Measurements from ENCODE around the gene WDR5. TPM values are rescaled to one million over a fixed set of nuclear protein-coding genes. Genes with fewer than 3 reads are reported as not detected.

Gene WDR5
- total RNA-seq, 1 donor from 2014 or later: 16.1 TPM

DNA sequence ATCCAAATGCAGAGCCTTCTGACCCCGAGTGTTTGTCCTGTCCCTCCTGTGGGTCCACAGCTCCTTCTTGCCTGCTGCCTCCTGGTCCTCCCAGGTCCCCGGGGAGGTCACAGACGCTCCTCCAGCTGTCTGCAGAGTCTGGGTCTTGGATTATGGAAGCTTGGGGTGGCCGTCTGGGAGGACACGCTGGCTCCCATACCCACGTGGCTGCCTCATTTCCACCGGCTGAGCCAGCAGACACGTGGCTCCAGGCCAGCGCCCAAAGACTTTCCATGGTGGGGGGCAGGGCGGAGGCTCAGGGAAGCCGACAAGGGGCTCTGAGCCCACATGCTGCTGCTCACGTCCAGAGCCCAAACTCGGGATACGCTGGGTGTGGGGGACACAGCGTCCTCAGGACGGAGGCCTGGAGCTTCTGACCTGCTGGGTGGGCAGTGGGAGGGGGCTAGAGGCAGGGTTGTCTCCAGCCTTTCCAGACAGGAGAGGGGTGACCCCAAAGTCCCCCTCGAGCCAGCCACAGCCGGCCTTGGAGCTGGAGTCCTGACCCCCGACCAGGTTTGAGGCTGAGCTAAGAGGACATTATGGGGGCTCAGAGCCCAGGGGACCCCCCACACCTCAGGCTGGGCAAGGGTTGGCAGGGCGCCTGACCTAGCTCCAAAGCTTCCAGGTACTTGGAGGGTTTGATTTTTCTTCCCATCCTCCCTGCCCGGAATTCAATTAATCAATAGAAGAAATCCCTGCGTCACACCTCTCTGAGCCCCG lies 52.7 kb downstream of the WDR5 start:
- Histone ChIP-seq H3K36me3 (ENCODE audit: control insufficient read depth, insufficient read depth, low read length) (no peaks in the 10 kb centered on the region), H3K27me3 (ENCODE audit: control insufficient read depth, insufficient read depth, low read length) (peaks cover 2% of the 10 kb centered on the region), H3K4me3 (ENCODE audit: low read depth, low read length) (no peak overlapping the region)
- DNase-seq (ENCODE audit: low read depth) (no peak), FAIRE-seq (no peak)
- TF ChIP-seq, protein P1, sequence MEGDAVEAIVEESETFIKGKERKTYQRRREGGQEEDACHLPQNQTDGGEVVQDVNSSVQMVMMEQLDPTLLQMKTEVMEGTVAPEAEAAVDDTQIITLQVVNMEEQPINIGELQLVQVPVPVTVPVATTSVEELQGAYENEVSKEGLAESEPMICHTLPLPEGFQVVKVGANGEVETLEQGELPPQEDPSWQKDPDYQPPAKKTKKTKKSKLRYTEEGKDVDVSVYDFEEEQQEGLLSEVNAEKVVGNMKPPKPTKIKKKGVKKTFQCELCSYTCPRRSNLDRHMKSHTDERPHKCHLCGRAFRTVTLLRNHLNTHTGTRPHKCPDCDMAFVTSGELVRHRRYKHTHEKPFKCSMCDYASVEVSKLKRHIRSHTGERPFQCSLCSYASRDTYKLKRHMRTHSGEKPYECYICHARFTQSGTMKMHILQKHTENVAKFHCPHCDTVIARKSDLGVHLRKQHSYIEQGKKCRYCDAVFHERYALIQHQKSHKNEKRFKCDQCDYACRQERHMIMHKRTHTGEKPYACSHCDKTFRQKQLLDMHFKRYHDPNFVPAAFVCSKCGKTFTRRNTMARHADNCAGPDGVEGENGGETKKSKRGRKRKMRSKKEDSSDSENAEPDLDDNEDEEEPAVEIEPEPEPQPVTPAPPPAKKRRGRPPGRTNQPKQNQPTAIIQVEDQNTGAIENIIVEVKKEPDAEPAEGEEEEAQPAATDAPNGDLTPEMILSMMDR (IDR thresholded peaks at IDR 0.05; ENCODE audit: insufficient read depth, low read length, severe bottlenecking): no peak

DNA sequence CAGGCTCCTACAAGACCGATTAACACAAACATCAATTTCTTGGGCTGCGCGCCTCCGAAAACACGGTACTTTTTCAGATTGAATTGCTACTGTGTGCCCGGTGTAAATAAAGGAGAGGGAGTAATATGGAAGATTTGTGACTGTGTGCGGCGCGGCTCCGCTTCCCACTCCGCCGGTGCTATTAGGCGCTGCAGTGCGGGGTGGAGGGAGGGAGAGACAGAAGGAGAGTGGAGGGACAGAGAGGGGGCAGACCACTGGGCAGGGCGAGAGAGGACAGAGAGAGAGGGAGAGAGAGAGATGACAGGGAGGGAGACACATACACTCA lies 53.2 kb downstream of the WDR5 start:
- no peak for FAIRE-seq
- Histone ChIP-seq H3K36me3 (ENCODE audit: control insufficient read depth, insufficient read depth, low read length) (no peaks in the 10 kb centered on the region), H3K4me3 (ENCODE audit: low read depth, low read length) (no peak overlapping the region), H3K27me3 (ENCODE audit: control insufficient read depth, insufficient read depth, low read length) (peaks cover 2% of the 10 kb centered on the region)
- DNase-seq (ENCODE audit: low read depth): no peak
- TF ChIP-seq, protein P1 (IDR thresholded peaks at IDR 0.05; ENCODE audit: insufficient read depth, low read length, severe bottlenecking): no peak

DNA sequence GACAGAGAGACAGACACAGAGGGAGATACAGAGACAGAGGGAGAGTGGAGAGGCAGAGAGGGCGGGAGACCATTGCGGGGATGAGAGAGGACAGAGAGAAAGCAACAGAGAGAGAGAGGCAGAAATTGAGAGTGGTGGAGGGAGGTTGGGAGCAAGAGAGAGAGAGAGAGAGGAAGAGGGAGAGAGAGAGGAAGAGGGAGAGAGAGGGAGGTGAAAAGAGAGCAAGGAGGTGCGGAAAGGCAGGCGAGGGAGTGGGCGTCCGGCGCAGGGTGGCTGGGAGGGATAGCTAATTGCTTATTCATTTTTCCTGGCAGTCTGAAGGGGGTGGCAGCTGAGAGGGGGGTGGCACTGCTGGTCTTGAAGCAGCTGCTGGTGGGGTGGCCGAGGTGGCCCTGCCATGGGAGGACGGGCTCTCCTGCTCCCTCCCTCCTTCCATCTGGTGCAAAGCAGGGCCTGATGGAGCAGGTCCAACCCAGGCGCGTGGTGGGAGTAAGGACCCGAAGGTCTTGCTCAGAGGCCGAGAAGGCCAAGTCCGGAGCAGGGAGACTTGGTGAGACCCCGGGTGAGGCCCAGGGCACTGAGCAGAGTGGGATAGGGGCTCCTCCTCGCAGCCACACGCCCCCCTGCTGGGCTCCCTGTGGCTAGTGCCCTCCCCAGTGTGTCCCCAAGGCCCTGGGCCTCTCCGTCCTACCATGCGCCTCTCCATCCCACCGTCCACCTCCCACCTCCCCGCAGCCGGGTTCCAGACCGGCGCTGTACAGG lies 53.8 kb downstream of the WDR5 start:
- Histone ChIP-seq H3K36me3 (ENCODE audit: control insufficient read depth, insufficient read depth, low read length) (no peaks in the 10 kb centered on the region), H3K27me3 (ENCODE audit: control insufficient read depth, insufficient read depth, low read length) (peaks cover 2% of the 10 kb centered on the region), H3K4me3 (ENCODE audit: low read depth, low read length) (no peak overlapping the region)
- FAIRE-seq (no peak), DNase-seq (ENCODE audit: low read depth) (no peak)
- TF ChIP-seq, protein P1 (IDR thresholded peaks at IDR 0.05; ENCODE audit: insufficient read depth, low read length, severe bottlenecking): no peak

DNA sequence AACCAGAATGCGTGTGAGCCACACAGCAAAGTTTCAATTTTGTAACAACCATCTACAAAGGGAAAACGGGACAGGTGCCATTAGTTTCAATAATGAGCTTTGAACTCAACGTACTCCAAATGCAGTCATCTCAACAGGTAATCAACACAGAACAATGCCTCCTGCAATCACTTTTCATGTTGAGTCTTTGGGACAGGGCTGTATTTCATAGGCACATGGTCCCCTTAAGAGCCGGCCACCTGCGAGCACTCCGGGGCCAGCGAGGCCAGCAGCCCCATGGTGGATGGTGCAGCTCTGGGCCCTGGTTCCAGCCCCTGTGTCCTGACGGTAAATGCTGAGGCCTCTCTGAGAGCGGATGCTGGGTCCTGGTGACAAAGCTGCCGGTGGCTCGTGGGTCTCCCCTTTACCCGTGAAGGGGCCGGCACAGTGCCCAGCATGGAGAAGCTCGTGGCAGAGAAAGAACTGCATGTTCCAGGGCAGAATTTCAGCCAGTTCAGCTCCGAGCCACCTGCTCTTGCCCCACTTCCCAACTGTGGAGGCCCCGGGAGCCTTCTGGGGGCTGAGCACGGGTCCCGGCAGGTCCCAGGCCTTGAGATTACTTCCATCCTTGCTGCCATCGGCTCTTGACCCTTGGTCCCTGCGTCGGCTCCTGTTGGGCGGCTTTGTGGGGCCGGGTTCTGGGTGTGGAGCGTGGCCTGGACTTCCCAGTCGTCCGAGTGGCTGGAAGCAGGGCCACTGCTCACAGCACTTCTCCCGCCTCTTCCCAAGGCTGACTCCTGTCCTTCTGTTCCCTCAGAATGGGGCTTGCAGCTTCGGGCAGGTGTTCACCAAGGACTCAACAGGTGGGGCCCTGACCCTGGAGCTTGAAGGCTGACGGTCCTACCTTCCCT lies 54.6 kb downstream of the WDR5 start:
- DNase-seq (ENCODE audit: low read depth) (no peak), FAIRE-seq (no peak)
- TF ChIP-seq, protein P1 (IDR thresholded peaks at IDR 0.05; ENCODE audit: insufficient read depth, low read length, severe bottlenecking): no peak
- no peak overlapping the region for H3K4me3 ChIP-seq (ENCODE audit: low read depth, low read length)
- H3K36me3 ChIP-seq (ENCODE audit: control insufficient read depth, insufficient read depth, low read length): no peaks in the 10 kb centered on the region
- H3K27me3 ChIP-seq (ENCODE audit: control insufficient read depth, insufficient read depth, low read length): peaks cover 2% of the 10 kb centered on the region

GRCh38 chr9:134191455-134192209 lies 55.8 kb downstream of the WDR5 start:
- DNase-seq (ENCODE audit: low read depth) (no peak), FAIRE-seq (no peak)
- Histone ChIP-seq H3K4me3 (ENCODE audit: low read depth, low read length) (no peak overlapping the region), H3K27me3 (ENCODE audit: control insufficient read depth, insufficient read depth, low read length) (peaks cover 2% of the 10 kb centered on the region), H3K36me3 (ENCODE audit: control insufficient read depth, insufficient read depth, low read length) (no peaks in the 10 kb centered on the region)
- TF ChIP-seq, protein P1 (IDR thresholded peaks at IDR 0.05; ENCODE audit: insufficient read depth, low read length, severe bottlenecking): no peak
